Peyer's patch (tissue), 4 donors: ENCODE data around the gene CFAP20DC. TPM values are rescaled to one million over a fixed set of nuclear protein-coding genes. Genes with fewer than 3 reads are reported as not detected.

Experiments used
- DNase-seq, 3 donors: peaks; one replicate each; pipeline ENCODE4 v3.0.0-alpha.2; 2017 to 2019
- H3K27ac ChIP-seq, 4 donors: fragments of 200-600 bp; sonication (generic); one replicate each; pipeline ENCODE4 v1.5.1; 2016 to 2019
- H3K27me3 ChIP-seq, 2 donors: fragments of 200-600 bp; sonication (generic); one replicate each; pipeline ENCODE4 v1.5.1; 2019
- H3K36me3 ChIP-seq, 3 donors: fragments of 200-600 bp; sonication (generic); one replicate each; pipeline ENCODE4 v1.5.1; 2016 to 2019
- H3K4me1 ChIP-seq, 4 donors: fragments of 200-600 bp; sonication (generic); one replicate each; pipeline ENCODE4 v1.5.1; 2016 to 2019
- H3K4me3 ChIP-seq, 4 donors: fragments of 200-600 bp; sonication (generic); 1 replicate in 3 of 4; 2 replicates in 1 of 4; pipeline ENCODE4 v1.5.1; 2016 to 2019; ENCODE audit warnings: mild to moderate bottlenecking in 1 of 4
- H3K9me3 ChIP-seq, 4 donors: fragments of 200-600 bp; sonication (generic); one replicate each; pipeline ENCODE4 v1.5.1; 2016 to 2019; ENCODE audit warnings: mild to moderate bottlenecking in 1 of 4
- CTCF ChIP-seq, 6 experiments: fragments of 450-650 bp in 4 of 6; fragments of 200-600 bp in 2 of 6; sonication (generic) in 1 of 6; IDR thresholded peaks; one replicate each; pipeline ENCODE4 v1.5.1; 2017 to 2019; ENCODE audit warnings: antibody characterized with exemption in 6 of 6, mild to moderate bottlenecking in 3 of 6, moderate library complexity in 1 of 6
- POLR2A ChIP-seq, 2 donors: fragments of 450-650 bp; IDR thresholded peaks; one replicate each; pipeline ENCODE4 v1.5.1; 2017; ENCODE audit warnings: antibody characterized with exemption in 2 of 2, mild to moderate bottlenecking in 2 of 2, moderate library complexity in 2 of 2
- total RNA-seq, 4 donors: library from RNA; depleted of rRNA; stranded (reverse); fragments of >200 nt; gene quantifications; one replicate each; pipeline ENCODE4 v1.1.0, GENCODE V29; 2016

Gene CFAP20DC
- total RNA-seq, 4 donors from 2014 or later, result not detected

DNA sequence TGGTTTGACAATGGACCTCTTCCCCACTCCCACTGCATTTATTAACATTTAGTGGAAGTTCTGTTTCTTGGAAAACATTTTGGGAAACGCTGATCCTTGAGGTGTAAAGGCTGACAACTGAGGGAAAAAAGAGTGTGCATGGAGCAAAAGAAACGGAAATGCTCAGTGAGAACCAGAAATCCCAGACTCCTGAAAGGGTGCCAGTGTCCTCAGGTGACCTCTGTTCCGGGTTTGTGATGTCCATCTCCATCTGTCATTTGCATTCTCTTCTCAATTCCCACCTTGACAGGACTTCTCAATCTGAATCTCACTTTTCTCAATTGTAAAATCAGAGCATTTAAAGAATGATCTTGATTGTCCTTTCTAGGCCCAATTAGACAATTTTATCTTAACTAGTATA lies 312.2 kb downstream of the CFAP20DC start:
- Histone ChIP-seq H3K4me1 (no peaks in the 10 kb centered on the region), H3K4me3 (no peak overlapping the region), H3K27ac (no peak overlapping the region), H3K36me3 (no peaks in the 10 kb centered on the region), H3K27me3 (no peaks in the 10 kb centered on the region), H3K9me3 (no peaks in the 10 kb centered on the region)
- TF ChIP-seq CTCF (IDR thresholded peaks at IDR 0.05), result no peak
- no peak for TF ChIP-seq POLR2A (IDR thresholded peaks at IDR 0.05)
- no peak for DNase-seq

DNA sequence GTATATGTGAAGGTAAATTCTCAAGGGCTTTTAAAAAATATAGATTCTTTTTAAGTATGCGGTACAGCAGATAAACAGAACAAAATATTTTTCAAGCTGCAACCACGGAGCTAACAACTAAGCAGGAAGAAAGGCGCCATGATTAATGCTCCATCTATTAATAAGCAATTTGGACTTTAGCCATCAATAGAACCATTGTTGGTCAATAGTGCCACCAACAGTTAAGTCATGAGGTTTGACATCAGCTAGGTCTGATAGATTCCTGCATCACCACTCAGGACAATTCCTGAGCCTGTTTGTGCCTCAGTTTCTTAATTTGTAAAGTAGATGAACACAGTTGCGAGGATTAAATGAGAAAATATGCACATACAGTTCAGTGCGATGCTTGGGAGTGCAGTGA lies 318.2 kb downstream of the CFAP20DC start:
- Histone ChIP-seq H3K27me3 (no peaks in the 10 kb centered on the region), H3K4me3 (no peak overlapping the region), H3K36me3 (no peaks in the 10 kb centered on the region), H3K9me3 (no peaks in the 10 kb centered on the region), H3K27ac (no peak overlapping the region), H3K4me1 (no peaks in the 10 kb centered on the region)
- DNase-seq, result no peak
- TF ChIP-seq POLR2A (IDR thresholded peaks at IDR 0.05), result no peak
- peak in 2 of 6 experiments; percentile 29 to 56 for TF ChIP-seq CTCF (IDR thresholded peaks at IDR 0.05)

GRCh38 chr3:58728723-58729122 lies 321.1 kb downstream of the CFAP20DC start:
- Histone ChIP-seq H3K4me3 (no peak overlapping the region), H3K36me3 (no peaks in the 10 kb centered on the region), H3K4me1 (no peaks in the 10 kb centered on the region), H3K27me3 (no peaks in the 10 kb centered on the region), H3K9me3 (no peaks in the 10 kb centered on the region), H3K27ac (no peak overlapping the region)
- DNase-seq, result no peak
- no peak for TF ChIP-seq CTCF (IDR thresholded peaks at IDR 0.05)
- TF ChIP-seq POLR2A (IDR thresholded peaks at IDR 0.05), result no peak

DNA sequence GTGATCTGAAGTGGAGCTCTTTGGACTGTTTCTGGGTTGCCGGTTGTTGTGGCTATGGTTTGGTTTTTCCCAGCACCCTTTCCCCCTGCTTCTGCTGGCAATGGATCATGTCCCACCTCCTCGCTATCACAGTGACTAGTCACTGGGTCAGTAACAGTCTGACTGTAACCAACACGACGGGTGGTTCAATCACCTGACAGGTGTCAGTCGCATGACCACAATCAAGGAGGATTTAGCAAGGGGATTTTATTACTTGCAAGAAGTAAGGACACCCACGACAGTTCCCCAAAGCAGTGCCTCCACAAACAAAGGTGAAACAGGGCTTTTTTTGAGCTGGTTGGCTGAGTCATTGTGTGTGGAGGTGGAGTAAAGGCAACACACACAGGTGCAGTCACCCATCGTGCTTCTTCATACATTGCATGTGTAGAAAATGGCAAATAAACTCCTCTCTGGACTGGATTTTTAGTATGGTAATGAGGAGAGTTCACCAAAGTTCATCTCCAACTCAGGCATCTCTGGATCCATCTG lies 324.4 kb downstream of the CFAP20DC start:
- Histone ChIP-seq H3K4me1 (no peaks in the 10 kb centered on the region), H3K36me3 (no peaks in the 10 kb centered on the region), H3K27me3 (no peaks in the 10 kb centered on the region), H3K4me3 (no peak overlapping the region), H3K27ac (no peak overlapping the region), H3K9me3 (no peaks in the 10 kb centered on the region)
- no peak for DNase-seq
- TF ChIP-seq CTCF (IDR thresholded peaks at IDR 0.05), result no peak
- no peak for TF ChIP-seq POLR2A (IDR thresholded peaks at IDR 0.05)

DNA sequence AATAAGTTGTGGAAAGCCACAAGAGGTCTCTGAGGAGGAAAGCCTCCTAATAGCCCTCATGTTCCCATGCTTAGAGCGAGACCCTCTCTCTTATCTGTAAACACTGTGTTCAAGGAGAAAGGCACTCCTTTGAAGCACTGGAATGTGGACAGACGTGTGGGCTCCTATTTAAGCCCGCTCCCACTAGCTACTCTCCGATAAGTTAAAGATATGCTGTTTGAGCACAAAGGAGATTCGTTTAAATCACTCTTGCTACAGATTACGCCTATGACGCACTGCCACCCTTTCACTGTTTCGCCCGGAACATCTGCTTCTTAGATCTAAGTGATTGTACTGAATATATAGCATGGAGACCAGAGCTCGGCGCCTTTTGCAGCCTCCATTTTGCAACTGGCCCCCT lies 325.5 kb downstream of the CFAP20DC start:
- TF ChIP-seq POLR2A (IDR thresholded peaks at IDR 0.05), result no peak
- no peak for TF ChIP-seq CTCF (IDR thresholded peaks at IDR 0.05)
- H3K4me3 ChIP-seq, result no peak overlapping the region
- no peaks in the 10 kb centered on the region for H3K27me3 ChIP-seq
- no peaks in the 10 kb centered on the region for H3K9me3 ChIP-seq
- DNase-seq, result no peak
- H3K27ac ChIP-seq, result no peak overlapping the region
- no peaks in the 10 kb centered on the region for H3K36me3 ChIP-seq
- H3K4me1 ChIP-seq, result no peaks in the 10 kb centered on the region

DNA sequence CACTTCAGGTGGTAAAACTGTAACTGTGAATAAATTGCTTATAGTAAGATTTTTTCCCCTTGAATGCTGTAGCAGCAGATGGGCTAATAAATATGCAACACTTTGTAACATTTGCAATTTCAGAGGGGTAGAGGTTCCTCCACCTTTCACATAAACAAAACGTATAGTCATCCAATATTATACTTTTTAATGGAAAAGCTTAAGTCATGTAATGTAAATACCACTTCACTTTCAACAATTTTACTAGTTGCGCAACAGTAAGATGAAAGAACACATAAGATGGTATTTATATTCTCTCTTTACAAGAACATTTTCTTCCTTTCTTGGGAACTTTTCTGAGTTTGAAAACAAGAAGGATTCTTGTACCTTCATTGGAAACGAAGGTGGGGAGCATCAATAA lies 326.7 kb downstream of the CFAP20DC start:
- TF ChIP-seq CTCF (IDR thresholded peaks at IDR 0.05) (no peak), POLR2A (IDR thresholded peaks at IDR 0.05) (no peak)
- no peak overlapping the region for H3K4me3 ChIP-seq
- H3K4me1 ChIP-seq, result no peaks in the 10 kb centered on the region
- no peak overlapping the region for H3K27ac ChIP-seq
- no peaks in the 10 kb centered on the region for H3K9me3 ChIP-seq
- DNase-seq, result no peak
- no peaks in the 10 kb centered on the region for H3K36me3 ChIP-seq
- no peaks in the 10 kb centered on the region for H3K27me3 ChIP-seq
